ENCODE data around the gene JARID2.

The JARID2 gene

DNA sequence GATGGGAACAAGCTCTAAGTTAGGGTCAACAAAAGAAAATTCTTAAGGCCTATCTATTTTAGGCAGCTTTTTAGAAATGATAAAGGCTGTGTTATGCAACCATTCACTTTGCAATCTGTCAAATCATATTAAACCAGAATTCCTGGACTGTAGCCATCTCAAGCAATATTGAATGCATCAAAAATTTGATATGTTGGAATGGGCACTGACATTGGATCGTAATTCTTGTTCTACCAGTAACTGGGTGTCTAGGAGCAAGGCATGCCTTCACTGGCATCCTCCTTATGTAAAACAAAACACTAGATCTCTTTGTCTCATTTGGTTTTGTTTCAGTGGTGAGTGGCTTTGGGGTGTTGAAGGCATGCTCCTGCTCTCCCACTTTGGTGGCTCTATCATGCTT lies 145.6 kb downstream of the JARID2 start:
- H3K4me1 ChIP-seq: peaks cover 19% of the 10 kb centered on the region
- TF ChIP-seq, protein P1, sequence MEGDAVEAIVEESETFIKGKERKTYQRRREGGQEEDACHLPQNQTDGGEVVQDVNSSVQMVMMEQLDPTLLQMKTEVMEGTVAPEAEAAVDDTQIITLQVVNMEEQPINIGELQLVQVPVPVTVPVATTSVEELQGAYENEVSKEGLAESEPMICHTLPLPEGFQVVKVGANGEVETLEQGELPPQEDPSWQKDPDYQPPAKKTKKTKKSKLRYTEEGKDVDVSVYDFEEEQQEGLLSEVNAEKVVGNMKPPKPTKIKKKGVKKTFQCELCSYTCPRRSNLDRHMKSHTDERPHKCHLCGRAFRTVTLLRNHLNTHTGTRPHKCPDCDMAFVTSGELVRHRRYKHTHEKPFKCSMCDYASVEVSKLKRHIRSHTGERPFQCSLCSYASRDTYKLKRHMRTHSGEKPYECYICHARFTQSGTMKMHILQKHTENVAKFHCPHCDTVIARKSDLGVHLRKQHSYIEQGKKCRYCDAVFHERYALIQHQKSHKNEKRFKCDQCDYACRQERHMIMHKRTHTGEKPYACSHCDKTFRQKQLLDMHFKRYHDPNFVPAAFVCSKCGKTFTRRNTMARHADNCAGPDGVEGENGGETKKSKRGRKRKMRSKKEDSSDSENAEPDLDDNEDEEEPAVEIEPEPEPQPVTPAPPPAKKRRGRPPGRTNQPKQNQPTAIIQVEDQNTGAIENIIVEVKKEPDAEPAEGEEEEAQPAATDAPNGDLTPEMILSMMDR (IDR thresholded peaks at IDR 0.05): no peak
- peaks cover 58% of the 10 kb centered on the region for H3K79me2 ChIP-seq
- H3K4me2 ChIP-seq (ENCODE audit: low read length): no peak overlapping the region
- no peaks in the 10 kb centered on the region for H3K36me3 ChIP-seq (ENCODE audit: control insufficient read depth, insufficient read depth, low read length)
- H3K9me3 ChIP-seq (ENCODE audit: control insufficient read depth, low read length): no peaks in the 10 kb centered on the region
- H3K27ac ChIP-seq: no peak overlapping the region
- H3K4me3 ChIP-seq (ENCODE audit: low read depth, low read length): no peak overlapping the region
- no peak overlapping the region for H3K9ac ChIP-seq
- H2AFZ ChIP-seq: no peak overlapping the region
- H3K27me3 ChIP-seq (ENCODE audit: control insufficient read depth, insufficient read depth, low read length): no peaks in the 10 kb centered on the region

- H3K9me3 ChIP-seq (ENCODE audit: control insufficient read depth, low read length): no peaks in the 10 kb centered on the region
- no peak overlapping the region for H2AFZ ChIP-seq
- peaks cover 13% of the 10 kb centered on the region for H3K4me1 ChIP-seq
- H3K27ac ChIP-seq: no peak overlapping the region
- no peaks in the 10 kb centered on the region for H3K36me3 ChIP-seq (ENCODE audit: control insufficient read depth, insufficient read depth, low read length)
- no peak overlapping the region for H3K4me3 ChIP-seq (ENCODE audit: low read depth, low read length)
- no peak overlapping the region for H3K4me2 ChIP-seq (ENCODE audit: low read length)
- H3K79me2 ChIP-seq: peaks cover 53% of the 10 kb centered on the region
- TF ChIP-seq, protein P1 (IDR thresholded peaks at IDR 0.05): no peak
- no peaks in the 10 kb centered on the region for H3K27me3 ChIP-seq (ENCODE audit: control insufficient read depth, insufficient read depth, low read length)
- H3K9ac ChIP-seq: no peak overlapping the region
Observed at GRCh38 chr6:15392182-15392581, 146.3 kb downstream of the JARID2 start.

DNA sequence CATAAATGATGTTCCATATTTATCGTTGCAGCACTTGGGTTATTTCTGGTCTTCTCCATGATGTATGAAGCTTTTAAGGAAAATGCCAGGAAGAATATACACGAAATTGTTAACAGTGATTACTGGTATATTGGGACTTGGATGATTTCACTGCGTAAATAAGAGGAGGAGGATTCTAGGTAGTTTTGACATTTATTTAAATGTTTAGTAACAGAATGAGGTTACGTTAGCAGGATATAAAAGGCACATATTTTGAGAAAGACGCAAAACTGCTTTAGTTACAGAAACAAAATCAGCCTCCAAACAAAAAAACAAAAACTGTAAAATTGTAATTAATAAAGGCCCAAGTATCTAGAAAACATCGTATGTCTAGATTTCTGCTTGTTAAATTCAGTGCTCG lies 147.7 kb downstream of the JARID2 start:
- H2AFZ ChIP-seq: no peak overlapping the region
- no peak overlapping the region for H3K4me3 ChIP-seq (ENCODE audit: low read depth, low read length)
- no peak overlapping the region for H3K4me2 ChIP-seq (ENCODE audit: low read length)
- H3K27me3 ChIP-seq (ENCODE audit: control insufficient read depth, insufficient read depth, low read length): no peaks in the 10 kb centered on the region
- no peak overlapping the region for H3K9ac ChIP-seq
- TF ChIP-seq, protein P1 (IDR thresholded peaks at IDR 0.05): no peak
- no peaks in the 10 kb centered on the region for H3K9me3 ChIP-seq (ENCODE audit: control insufficient read depth, low read length)
- peaks cover 48% of the 10 kb centered on the region for H3K79me2 ChIP-seq
- peaks cover 8% of the 10 kb centered on the region for H3K4me1 ChIP-seq
- no peak overlapping the region for H3K27ac ChIP-seq
- no peaks in the 10 kb centered on the region for H3K36me3 ChIP-seq (ENCODE audit: control insufficient read depth, insufficient read depth, low read length)

- Histone ChIP-seq H3K9me3 (ENCODE audit: control insufficient read depth, low read length) (no peaks in the 10 kb centered on the region), H3K36me3 (ENCODE audit: control insufficient read depth, insufficient read depth, low read length) (no peaks in the 10 kb centered on the region), H2AFZ (no peak overlapping the region), H3K27me3 (ENCODE audit: control insufficient read depth, insufficient read depth, low read length) (no peaks in the 10 kb centered on the region), H3K9ac (no peak overlapping the region), H3K79me2 (peaks cover 52% of the 10 kb centered on the region), H3K27ac (no peak overlapping the region), H3K4me2 (ENCODE audit: low read length) (no peak overlapping the region), H3K4me1 (peaks cover 11% of the 10 kb centered on the region), H3K4me3 (ENCODE audit: low read depth, low read length) (no peak overlapping the region)
- TF ChIP-seq, protein P1 (IDR thresholded peaks at IDR 0.05): no peak
Observed at GRCh38 chr6:15395087-15395486, 149.2 kb downstream of the JARID2 start.

DNA sequence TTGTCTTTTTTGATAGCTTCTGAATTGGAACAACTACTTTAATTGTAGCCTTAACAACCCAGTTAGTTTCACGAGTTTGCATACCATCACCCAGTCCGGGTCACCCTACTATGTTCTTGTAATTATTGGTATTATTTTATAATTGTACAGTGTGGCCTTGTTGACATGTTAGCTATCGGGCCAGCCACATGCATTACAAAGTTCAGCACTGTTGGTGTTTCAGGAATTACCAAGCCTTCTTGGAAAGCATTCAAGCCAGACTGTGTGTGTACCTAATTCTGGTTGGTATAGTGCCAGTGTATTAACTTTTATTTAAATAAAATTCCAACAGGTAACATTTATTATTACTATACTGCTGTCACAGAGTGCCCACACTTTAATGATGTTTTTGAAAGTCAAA lies 150.9 kb downstream of the JARID2 start:
- no peaks in the 10 kb centered on the region for H3K27me3 ChIP-seq (ENCODE audit: control insufficient read depth, insufficient read depth, low read length)
- TF ChIP-seq, protein P1 (IDR thresholded peaks at IDR 0.05): no peak
- peaks cover 46% of the 10 kb centered on the region for H3K79me2 ChIP-seq

More for the DNA sequence above, 150.9 kb downstream of the JARID2 start:
- Histone ChIP-seq H2AFZ (no peak overlapping the region), H3K4me3 (ENCODE audit: low read depth, low read length) (no peak overlapping the region), H3K27ac (no peak overlapping the region), H3K4me2 (ENCODE audit: low read length) (no peak overlapping the region), H3K36me3 (ENCODE audit: control insufficient read depth, insufficient read depth, low read length) (no peaks in the 10 kb centered on the region), H3K4me1 (peaks cover 12% of the 10 kb centered on the region), H3K9me3 (ENCODE audit: control insufficient read depth, low read length) (no peaks in the 10 kb centered on the region), H3K9ac (no peak overlapping the region)

Data from parathyroid adenoma (tissue), 2 donors.